Measurements from ENCODE around the gene RNASEH1.
"Not testable (repeated sequence)": the region's sequence is repeated elsewhere in the genome, so short reads cannot be mapped to it uniquely, and the experiment has no call there.

The RNASEH1 gene

GRCh38 chr2:3519255-3520205 lies 38.6 kb downstream of the RNASEH1 start, which contains the start of gene ADI1:
Gene ADI1, minus strand, starts transcription at chr2:3519531. Its CDS starts 44 bp downstream, at chr2:3519487.
- DNase-seq (ENCODE audit: low read depth), result peak; percentile 59

- DNase-seq (ENCODE audit: low read depth), result peak; percentile 98
Measured at GRCh38 chr2:3518496-3519254, 39.5 kb downstream of the RNASEH1 start.

GRCh38 chr2:3517948-3518495 lies 40.1 kb downstream of the RNASEH1 start:
- no peak for DNase-seq (ENCODE audit: low read depth)

GRCh38 chr2:3516831-3517230 lies 41.3 kb downstream of the RNASEH1 start:
- DNase-seq (ENCODE audit: low read depth), result no peak

- DNase-seq (ENCODE audit: low read depth), result not testable (repeated sequence)
Measured at GRCh38 chr2:3515438-3515837, 42.7 kb downstream of the RNASEH1 start.

- DNase-seq (ENCODE audit: low read depth), result no peak
Measured at GRCh38 chr2:3513026-3513810, 44.9 kb downstream of the RNASEH1 start.

- no peak for DNase-seq (ENCODE audit: low read depth)
Measured at GRCh38 chr2:3512086-3512485, 46.0 kb downstream of the RNASEH1 start.

- DNase-seq (ENCODE audit: low read depth), result no peak
Measured at GRCh38 chr2:3505771-3506170, 52.4 kb downstream of the RNASEH1 start.

- DNase-seq (ENCODE audit: low read depth), result no peak
Measured at GRCh38 chr2:3504741-3505140, 53.4 kb downstream of the RNASEH1 start.

GRCh38 chr2:3503483-3503882 lies 54.6 kb downstream of the RNASEH1 start:
- DNase-seq (ENCODE audit: low read depth), result no peak

- no peak for DNase-seq (ENCODE audit: low read depth)
Measured at GRCh38 chr2:3503046-3503445, 55.1 kb downstream of the RNASEH1 start.

GRCh38 chr2:3500326-3500899 lies 57.7 kb downstream of the RNASEH1 start:
- DNase-seq (ENCODE audit: low read depth), result no peak

- no peak for DNase-seq (ENCODE audit: low read depth)
Measured at GRCh38 chr2:3498783-3499394, 59.2 kb downstream of the RNASEH1 start.

- not testable (repeated sequence) for DNase-seq (ENCODE audit: low read depth)
Measured at GRCh38 chr2:3496708-3497080, 61.4 kb downstream of the RNASEH1 start.

Measured in stimulated activated CD8-positive, alpha-beta memory T cell treated with anti-CD3 and anti-CD28 coated beads, Interleukin-15, amount 100 ng/mL, for 24 hours (primary cell).